HG03521 (cell line): ENCODE measurements around the gene TMC3.

Source experiments
- ATAC-seq: cut with Tn5 transposase; IDR thresholded peaks from one replicate; pipeline ENCODE4 v1.9.1; 2021; ENCODE audit warnings: mild to moderate bottlenecking, moderate library complexity; ENCODE audit not compliant: unreplicated experiment

Gene TMC3

GRCh38 chr15:81282911-81283310 lies 91.1 kb downstream of the TMC3 start:
- ATAC-seq = no peak

DNA sequence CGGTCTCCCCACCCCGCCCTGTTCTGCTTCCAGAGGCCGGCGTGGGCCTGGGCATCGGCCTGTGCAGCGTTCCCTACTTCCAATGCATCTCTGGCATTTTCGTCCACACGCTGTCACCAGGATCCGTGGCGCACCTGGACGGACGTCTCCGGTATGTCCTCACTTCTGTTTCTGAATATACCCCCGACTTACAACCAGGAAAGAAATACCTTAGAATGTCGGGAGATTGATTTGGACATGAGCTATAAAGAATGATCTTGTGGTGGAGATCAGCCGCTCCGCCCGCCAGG lies 91.5 kb downstream of the TMC3 start:
- ATAC-seq = no peak

- no peak for ATAC-seq
Observed at GRCh38 chr15:81281766-81282605, 92.0 kb downstream of the TMC3 start.

DNA sequence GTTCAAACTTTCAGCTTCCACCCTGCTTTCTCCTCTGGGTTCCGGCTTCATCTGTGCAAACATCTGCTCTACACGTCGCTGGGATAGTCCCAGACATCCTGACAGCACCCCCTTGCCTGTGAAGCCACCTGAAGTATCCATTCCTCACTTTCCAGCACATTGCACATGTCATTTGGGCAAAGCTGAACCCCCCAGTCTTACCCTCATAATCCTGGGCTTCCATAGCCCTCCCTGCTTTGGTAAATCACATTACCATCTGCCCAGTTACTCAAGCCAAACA lies 92.6 kb downstream of the TMC3 start:
- no peak for ATAC-seq
